K562 (cell line): ENCODE measurements around the gene ZNF354B. TPM values are rescaled to one million over a fixed set of nuclear protein-coding genes. Genes with fewer than 3 reads are reported as not detected.

Experiments used
- ARID3A ChIP-seq: IDR thresholded peaks from 2 replicates; pipeline ENCODE4 v1.6.1; 2012; ENCODE audit warnings: low read depth, low read length, improper control_type of control experiment, borderline replicate concordance
- CCNT2 ChIP-seq: IDR thresholded peaks from 2 replicates; pipeline ENCODE4 v1.6.1; 2011; ENCODE audit warnings: borderline replicate concordance, low read depth, mild to moderate bottlenecking, moderate library complexity, mixed read lengths, low read length; ENCODE audit not compliant: insufficient read length; ENCODE audit errors: extremely low read depth
- CREB1 ChIP-seq, 2 experiments: sonication (generic) in 1 of 2; formaldehyde crosslinking in 1 of 2; IDR thresholded peaks; 2 replicates each; pipeline versions ENCODE4 v1.6.1 to v1.8.0; 2012 to 2022; ENCODE audit warnings: inconsistent platforms in 1 of 2, mild to moderate bottlenecking in 1 of 2, missing genetic modification reagents in 1 of 2, moderate library complexity in 1 of 2
- E2F1 ChIP-seq: sonication (generic); formaldehyde crosslinking; IDR thresholded peaks from 2 replicates; pipeline ENCODE4 v1.8.1; 2023; ENCODE audit warnings: mild to moderate bottlenecking, missing genetic modification reagents, moderate library complexity
- GABPB1 ChIP-seq: sonication (generic); formaldehyde crosslinking; IDR thresholded peaks from 2 replicates; pipeline ENCODE4 v1.8.0; 2022; ENCODE audit warnings: mild to moderate bottlenecking, missing genetic modification reagents
- HDAC1 ChIP-seq, 2 experiments: fragments of 450-650 bp; IDR thresholded peaks; 2 replicates each; pipeline ENCODE4 v1.6.1; 2016 to 2017; ENCODE audit warnings: inconsistent platforms in 1 of 2, mild to moderate bottlenecking in 1 of 2, moderate library complexity in 1 of 2
- KDM5B ChIP-seq: fragments of 200-600 bp; sonication (generic); IDR thresholded peaks from 2 replicates; pipeline ENCODE4 v1.6.1; 2012; ENCODE audit warnings: low read depth, mild to moderate bottlenecking, moderate library complexity, low read length, control low read depth, inconsistent platforms; ENCODE audit not compliant: insufficient replicate concordance
- KLF1 ChIP-seq: fragments of 450-650 bp; IDR thresholded peaks from 2 replicates; pipeline ENCODE4 v1.6.1; 2016; ENCODE audit warnings: missing genetic modification characterization, missing compliant biosample characterization
- POLR2G ChIP-seq: fragments of 200-400 bp; formaldehyde crosslinking; IDR thresholded peaks from 2 replicates; pipeline ENCODE4 v1.6.1; 2017; ENCODE audit warnings: low read depth, mild to moderate bottlenecking, antibody characterized with exemption, low read length, moderate library complexity
- RAD21 ChIP-seq, 2 experiments: fragments of 250-450 bp in 1 of 2; fragments of 450-650 bp in 1 of 2; sonication (Bioruptor Pico) in 1 of 2; formaldehyde crosslinking in 1 of 2; IDR thresholded peaks in 1 of 2; conservative IDR thresholded peaks in 1 of 2; 2 replicates each; pipeline versions ENCODE4 v1.4.0 to v1.8.0; 2020 to 2022; ENCODE audit warnings: mild to moderate bottlenecking in 2 of 2, moderate library complexity in 1 of 2
- RBM25 ChIP-seq: fragments of 200-400 bp; formaldehyde crosslinking; IDR thresholded peaks from 2 replicates; pipeline ENCODE4 v1.6.1; 2018; ENCODE audit warnings: low read length, low read depth, moderate library complexity; ENCODE audit not compliant: severe bottlenecking
- TCF3 ChIP-seq: sonication (generic); formaldehyde crosslinking; IDR thresholded peaks from 2 replicates; pipeline ENCODE4 v1.4.0; 2020; ENCODE audit warnings: mild to moderate bottlenecking, missing genetic modification reagents
- USF2 ChIP-seq: sonication (generic); formaldehyde crosslinking; IDR thresholded peaks from 2 replicates; pipeline ENCODE4 v1.5.0; 2020; ENCODE audit warnings: missing genetic modification reagents
- YY1 ChIP-seq, 3 experiments: IDR thresholded peaks; 2 replicates each; pipeline ENCODE4 v1.6.1; 2011; ENCODE audit warnings: low read length in 2 of 3, mild to moderate bottlenecking in 2 of 3, moderate library complexity in 2 of 3, borderline replicate concordance in 1 of 3, control low read depth in 1 of 3, low read depth in 1 of 3; ENCODE audit not compliant: insufficient read depth in 3 of 3, insufficient replicate concordance in 2 of 3, control insufficient read depth in 1 of 3, insufficient read length in 1 of 3; ENCODE audit errors: extremely low read depth in 1 of 3
- ZNF146 ChIP-seq: IDR thresholded peaks from one replicate; pipeline ENCODE4 v1.6.1; 2018; ENCODE audit warnings: missing compliant biosample characterization; ENCODE audit not compliant: unreplicated experiment
- ZNF224 ChIP-seq: sonication (generic); formaldehyde crosslinking; IDR thresholded peaks from 2 replicates; pipeline ENCODE4 v1.8.0; 2022; ENCODE audit warnings: mild to moderate bottlenecking, missing genetic modification reagents
- ZNF76 ChIP-seq: fragments of 250-450 bp; sonication (Bioruptor Pico); IDR thresholded peaks from 2 replicates; pipeline ENCODE4 v1.4.0; 2020; ENCODE audit warnings: mild to moderate bottlenecking, moderate library complexity, borderline replicate concordance
- polyA plus RNA-seq, 8 experiments: library from polyadenylated mRNA; depleted of rRNA in 4 of 8; stranded (reverse) in 5 of 8; unstranded in 3 of 8; fragments of >200 nt; fragmentation: Nextera tagmentation in 2 of 8; fragmentation: Illumina TruSeq in 1 of 8; extraction: Ambion mirVana in 2 of 8; extraction: Trizol in 1 of 8; gene quantifications; 2 replicates each; pipeline versions ENCODE4 v1.2.1 to v1.2.3, GENCODE V29; 2011 to 2014; ENCODE audit warnings: inconsistent platforms in 1 of 8, missing spikeins in 1 of 8
- total RNA-seq, 7 experiments: library from RNA; depleted of rRNA in 6 of 7; stranded (reverse); fragments of >200 nt in 6 of 7; fragmentation: Illumina TruSeq in 2 of 7; extraction: Trizol in 2 of 7; gene quantifications; 2 replicates each; pipeline versions ENCODE4 v1.2.1 to v1.2.3, GENCODE V29; 2011 to 2021; ENCODE audit warnings: low replicate concordance in 1 of 7
- TF ChIP-seq, protein P1 (sequence below), 3 experiments: fragments of 200-800 bp in 1 of 3; sonication (Bioruptor generic) in 1 of 3; sonication (generic) in 1 of 3; formaldehyde crosslinking in 1 of 3; IDR thresholded peaks; 2 replicates each; pipeline versions ENCODE4 v1.6.1 to v1.8.0; 2016 to 2022; ENCODE audit warnings: mild to moderate bottlenecking in 2 of 3, missing compliant biosample characterization in 2 of 3, missing genetic modification characterization in 2 of 3, missing genetic modification reagents in 1 of 3

The ZNF354B gene
- total and polyA plus RNA-seq, 9 of the 15 experiments (the other 6 are each of a cell fraction or from before 2014, with no cell fraction given) = 1.8 to 18.3 (median 11.2) TPM

DNA sequence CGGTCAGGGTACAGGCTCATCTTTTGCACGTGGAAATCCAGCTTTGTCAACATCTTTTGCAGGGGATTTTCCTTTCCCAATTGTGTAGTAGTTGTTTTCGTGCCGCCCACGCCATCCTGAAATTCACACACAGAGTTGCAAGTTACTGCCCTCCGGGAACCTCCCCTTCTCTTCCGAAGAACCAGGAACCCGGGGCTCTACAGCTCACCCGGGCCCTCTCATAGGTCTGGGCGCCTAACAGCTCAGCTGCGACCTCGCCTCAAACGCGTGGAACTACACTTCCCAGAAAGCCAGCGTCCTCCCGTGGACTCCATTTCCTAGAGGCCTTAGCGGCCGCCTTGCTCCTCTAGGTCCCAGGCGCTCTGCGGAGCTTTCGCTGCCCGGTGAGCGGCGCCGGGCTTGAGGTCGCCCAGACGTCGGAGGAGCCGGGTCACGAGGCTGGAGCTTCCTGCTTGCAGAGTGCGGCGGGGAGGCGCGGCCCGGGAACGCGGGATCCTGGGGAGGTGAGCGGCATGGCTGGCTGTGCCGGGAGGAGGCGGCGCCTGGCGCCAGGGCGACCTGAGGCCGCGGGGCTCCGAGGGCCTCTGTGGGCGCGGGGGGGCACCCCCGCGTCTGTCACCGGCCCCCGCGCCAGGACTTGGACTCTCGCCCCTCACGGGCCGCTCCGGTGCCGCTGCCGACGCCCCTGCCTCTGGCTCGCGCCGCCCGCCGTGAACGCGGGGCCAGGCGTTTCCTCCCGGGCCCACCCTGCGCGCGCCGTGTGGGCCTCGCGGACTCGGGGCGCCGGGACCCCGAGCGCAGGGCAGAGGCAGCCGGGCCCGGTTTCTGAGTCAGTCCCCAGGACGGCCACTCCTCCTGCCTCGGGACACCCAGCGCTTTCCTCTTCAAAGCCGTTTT lies at the start of gene ZNF354B (continued):
- no peak for TF ChIP-seq ZNF224
- TF ChIP-seq E2F1 (CRISPR knock-in tag) = 0 out of 2 replicates have a peak, but pooled peaks have one; percentile 27
- TF ChIP-seq KLF1 (tag) = no peak
- TF ChIP-seq CREB1 (IDR thresholded peaks at IDR 0.05) = no peak
- TF ChIP-seq CREB1 (CRISPR knock-in tag; IDR thresholded peaks at IDR 0.05) = peak; percentile 65; the same call in 1 of the 2 replicates
- TF ChIP-seq HDAC1 (IDR thresholded peaks at IDR 0.05) = peak in 1 of 2 experiments; percentile 57; a peak in 1 of 4 replicates
- TF ChIP-seq ARID3A = no peak
- peak; percentile 71 for TF ChIP-seq GABPB1
- 0 out of 4 replicates have a peak, but pooled peaks of 1 of the 2 experiments have one; percentile 14 for TF ChIP-seq RAD21 (CRISPR knock-in tag; conservative IDR thresholded peaks at IDR 0.05 in 1 of 2, IDR thresholded peaks at IDR 0.05 in 1 of 2)
- TF ChIP-seq CCNT2 = peak; percentile 60
- peak; percentile 21; the same call in 1 of the 2 replicates for TF ChIP-seq TCF3
- peak; percentile 28 to 83 (median 71) for TF ChIP-seq YY1 (IDR thresholded peaks at IDR 0.05; ENCODE audit: borderline replicate concordance in 1 of 3, control insufficient read depth in 1 of 3, extremely low read depth in 1 of 3, insufficient read depth in 3 of 3, insufficient read length in 1 of 3, insufficient replicate concordance in 2 of 3, low read depth in 1 of 3, low read length in 2 of 3)
- no peak for TF ChIP-seq ZNF146 (CRISPR knock-in tag)
- TF ChIP-seq RBM25 = peak; percentile 25
- TF ChIP-seq ZNF76 = peak; percentile 78; the same call in 1 of the 2 replicates
- peak; percentile 60 for TF ChIP-seq USF2
- TF ChIP-seq KDM5B = peak; percentile 74
- TF ChIP-seq POLR2G = peak; percentile 93
- TF ChIP-seq, protein P1, sequence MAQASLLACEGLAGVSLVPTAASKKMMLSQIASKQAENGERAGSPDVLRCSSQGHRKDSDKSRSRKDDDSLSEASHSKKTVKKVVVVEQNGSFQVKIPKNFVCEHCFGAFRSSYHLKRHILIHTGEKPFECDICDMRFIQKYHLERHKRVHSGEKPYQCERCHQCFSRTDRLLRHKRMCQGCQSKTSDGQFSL (CRISPR knock-in tag; IDR thresholded peaks at IDR 0.05) = no peak
- TF ChIP-seq, protein P1 (tag; IDR thresholded peaks at IDR 0.05) = no peak
